ENCODE data around the gene NPEPPS.
"Not testable (repeated sequence)": the region's sequence is repeated elsewhere in the genome, so short reads cannot be mapped to it uniquely, and the experiment has no call there.

DNA sequence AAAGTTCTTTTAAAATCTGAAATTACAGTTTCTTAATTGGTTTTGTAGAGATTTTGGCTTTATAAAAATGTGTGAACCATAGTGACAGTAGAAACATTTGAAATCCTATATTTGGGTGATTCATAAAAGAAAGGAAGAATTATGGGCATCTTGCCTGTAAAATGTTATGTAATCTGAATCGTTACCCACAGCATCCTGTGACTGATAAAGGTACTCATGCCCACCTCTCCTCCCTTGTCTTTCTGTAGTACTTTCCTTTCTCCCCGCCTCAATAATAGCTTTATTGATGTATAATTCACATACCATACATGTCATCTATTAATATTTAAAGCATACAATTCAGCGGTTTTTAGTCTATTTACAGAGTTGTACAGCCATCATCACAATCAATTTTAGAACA, 36.4 kb downstream of the NPEPPS start:
- TF ChIP-seq, protein P1, sequence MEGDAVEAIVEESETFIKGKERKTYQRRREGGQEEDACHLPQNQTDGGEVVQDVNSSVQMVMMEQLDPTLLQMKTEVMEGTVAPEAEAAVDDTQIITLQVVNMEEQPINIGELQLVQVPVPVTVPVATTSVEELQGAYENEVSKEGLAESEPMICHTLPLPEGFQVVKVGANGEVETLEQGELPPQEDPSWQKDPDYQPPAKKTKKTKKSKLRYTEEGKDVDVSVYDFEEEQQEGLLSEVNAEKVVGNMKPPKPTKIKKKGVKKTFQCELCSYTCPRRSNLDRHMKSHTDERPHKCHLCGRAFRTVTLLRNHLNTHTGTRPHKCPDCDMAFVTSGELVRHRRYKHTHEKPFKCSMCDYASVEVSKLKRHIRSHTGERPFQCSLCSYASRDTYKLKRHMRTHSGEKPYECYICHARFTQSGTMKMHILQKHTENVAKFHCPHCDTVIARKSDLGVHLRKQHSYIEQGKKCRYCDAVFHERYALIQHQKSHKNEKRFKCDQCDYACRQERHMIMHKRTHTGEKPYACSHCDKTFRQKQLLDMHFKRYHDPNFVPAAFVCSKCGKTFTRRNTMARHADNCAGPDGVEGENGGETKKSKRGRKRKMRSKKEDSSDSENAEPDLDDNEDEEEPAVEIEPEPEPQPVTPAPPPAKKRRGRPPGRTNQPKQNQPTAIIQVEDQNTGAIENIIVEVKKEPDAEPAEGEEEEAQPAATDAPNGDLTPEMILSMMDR (IDR thresholded peaks at IDR 0.05): not testable (repeated sequence)
- TF ChIP-seq, protein P2, sequence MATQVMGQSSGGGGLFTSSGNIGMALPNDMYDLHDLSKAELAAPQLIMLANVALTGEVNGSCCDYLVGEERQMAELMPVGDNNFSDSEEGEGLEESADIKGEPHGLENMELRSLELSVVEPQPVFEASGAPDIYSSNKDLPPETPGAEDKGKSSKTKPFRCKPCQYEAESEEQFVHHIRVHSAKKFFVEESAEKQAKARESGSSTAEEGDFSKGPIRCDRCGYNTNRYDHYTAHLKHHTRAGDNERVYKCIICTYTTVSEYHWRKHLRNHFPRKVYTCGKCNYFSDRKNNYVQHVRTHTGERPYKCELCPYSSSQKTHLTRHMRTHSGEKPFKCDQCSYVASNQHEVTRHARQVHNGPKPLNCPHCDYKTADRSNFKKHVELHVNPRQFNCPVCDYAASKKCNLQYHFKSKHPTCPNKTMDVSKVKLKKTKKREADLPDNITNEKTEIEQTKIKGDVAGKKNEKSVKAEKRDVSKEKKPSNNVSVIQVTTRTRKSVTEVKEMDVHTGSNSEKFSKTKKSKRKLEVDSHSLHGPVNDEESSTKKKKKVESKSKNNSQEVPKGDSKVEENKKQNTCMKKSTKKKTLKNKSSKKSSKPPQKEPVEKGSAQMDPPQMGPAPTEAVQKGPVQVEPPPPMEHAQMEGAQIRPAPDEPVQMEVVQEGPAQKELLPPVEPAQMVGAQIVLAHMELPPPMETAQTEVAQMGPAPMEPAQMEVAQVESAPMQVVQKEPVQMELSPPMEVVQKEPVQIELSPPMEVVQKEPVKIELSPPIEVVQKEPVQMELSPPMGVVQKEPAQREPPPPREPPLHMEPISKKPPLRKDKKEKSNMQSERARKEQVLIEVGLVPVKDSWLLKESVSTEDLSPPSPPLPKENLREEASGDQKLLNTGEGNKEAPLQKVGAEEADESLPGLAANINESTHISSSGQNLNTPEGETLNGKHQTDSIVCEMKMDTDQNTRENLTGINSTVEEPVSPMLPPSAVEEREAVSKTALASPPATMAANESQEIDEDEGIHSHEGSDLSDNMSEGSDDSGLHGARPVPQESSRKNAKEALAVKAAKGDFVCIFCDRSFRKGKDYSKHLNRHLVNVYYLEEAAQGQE (IDR thresholded peaks at IDR 0.05; ENCODE audit: insufficient read depth in 1 of 2, low read depth in 2 of 2, low read length in 1 of 2): not testable (repeated sequence)
- TF ChIP-seq POLR2AphosphoS5 (IDR thresholded peaks at IDR 0.05; ENCODE audit: low read depth, low read length); TCF7L2 (IDR thresholded peaks at IDR 0.05; ENCODE audit: low read depth, low read length); SIN3A (IDR thresholded peaks at IDR 0.05; ENCODE audit: borderline replicate concordance, insufficient read depth, low read depth, low read length): not testable (repeated sequence)

Measured in Panc1 (cell line).